Natural killer cell (primary cell): ENCODE measurements around the gene TIAM1. TPM values are rescaled to one million over a fixed set of nuclear protein-coding genes. Genes with fewer than 3 reads are reported as not detected.

Experiments
- ATAC-seq, 3 donors: fragments of 150-1000 bp in 2 of 3; fragments of 200-7000 bp in 1 of 3; cut with Tn5 transposase; 1 replicate in 1 of 3; 2 replicates in 2 of 3; pipeline ENCODE4 v1.10.0; 2021; ENCODE audit warnings: mild to moderate bottlenecking in 2 of 3, moderate library complexity in 2 of 3
- DNase-seq, 2 donors: peaks; one replicate each; pipeline versions ENCODE4 v3.0.0 to v3.0.0-alpha.2; 2013 to 2021; ENCODE audit warnings: mixed read lengths in 1 of 2
- H3K27ac ChIP-seq: one replicate; pipeline ENCODE4 v1.5.1; 2013; ENCODE audit warnings: mild to moderate bottlenecking, low read length
- H3K27me3 ChIP-seq: one replicate; pipeline ENCODE4 v1.6.1; 2013; ENCODE audit warnings: low read length; ENCODE audit not compliant: control insufficient read depth, insufficient read depth
- H3K36me3 ChIP-seq: one replicate; pipeline ENCODE4 v1.6.1; 2013; ENCODE audit warnings: low read length; ENCODE audit not compliant: control insufficient read depth, insufficient read depth
- H3K4me1 ChIP-seq: one replicate; pipeline ENCODE4 v1.6.1; 2013; ENCODE audit warnings: low read length; ENCODE audit not compliant: control insufficient read depth, insufficient read depth
- H3K4me3 ChIP-seq: one replicate; pipeline ENCODE4 v1.5.1; 2013; ENCODE audit warnings: low read length
- H3K9me3 ChIP-seq: one replicate; pipeline ENCODE4 v1.6.1; 2013; ENCODE audit warnings: low read length; ENCODE audit not compliant: control insufficient read depth, insufficient read depth
- H3K27ac Mint-ChIP-seq, 2 donors: one replicate each; pipeline ENCODE4 v1.8.0; 2022; ENCODE audit warnings: mild to moderate bottlenecking in 2 of 2, mixed read lengths in 2 of 2, moderate library complexity in 1 of 2
- H3K27me3 Mint-ChIP-seq, 2 donors: one replicate each; pipeline ENCODE4 v1.8.0; 2022; ENCODE audit warnings: low read depth in 2 of 2, mixed read lengths in 2 of 2
- H3K36me3 Mint-ChIP-seq: one replicate; pipeline ENCODE4 v1.8.0; 2022; ENCODE audit warnings: mixed read lengths
- H3K4me1 Mint-ChIP-seq, 2 donors: one replicate each; pipeline ENCODE4 v1.8.0; 2022; ENCODE audit warnings: mixed read lengths in 2 of 2
- H3K4me3 Mint-ChIP-seq: one replicate; pipeline ENCODE4 v1.8.0; 2022; ENCODE audit warnings: mild to moderate bottlenecking, moderate library complexity, mixed read lengths
- H3K9me3 Mint-ChIP-seq, 2 donors: one replicate each; pipeline ENCODE4 v1.8.0; 2022; ENCODE audit warnings: mixed read lengths in 2 of 2
- CTCF ChIP-seq: fragments of 200-600 bp; IDR thresholded peaks from one replicate; pipeline ENCODE4 v1.8.0; 2022; ENCODE audit warnings: antibody characterized with exemption
- WGBS: methylation state at CpG from one replicate; pipeline ENCODE4 v1.1.7; 2013; ENCODE audit warnings: missing lambda C conversion rate; ENCODE audit not compliant: insufficient coverage; 5-methylcytosine and 5-hydroxymethylcytosine counted together
- intact Hi-C: fragments of 100-400 bp; cut with micrococcal nuclease; formaldehyde crosslinking; loops from one replicate; pipeline ENCODE4 v1.14.2; 2022
- total RNA-seq, 4 donors: library from RNA; stranded (reverse); fragments of 120-200 nt in 1 of 4; gene quantifications; one replicate each; pipeline versions ENCODE4 v1.2.3 to v1.2.4, GENCODE V29; 2013 to 2022

Gene TIAM1
- total RNA-seq, 3 donors from 2014 or later (not counting 1 experiment from before 2014, with no cell fraction given), result 19.1 to 32.3 (median 19.4) TPM

GRCh38 chr21:31337086-31337485 lies 7.0 kb downstream of the TIAM1 start:
- WGBS, result 80% methylated on average over 1 of the region's 3 CpGs
- Histone ChIP-seq H3K4me3 (no peak overlapping the region), H3K27ac (no peak overlapping the region), H3K27me3 (no peaks in the 10 kb centered on the region), H3K9me3 (no peaks in the 10 kb centered on the region), H3K4me1 (peaks cover 12% of the 10 kb centered on the region), H3K36me3 (peaks cover 4% of the 10 kb centered on the region)
- DNase-seq, result no peak
- intact Hi-C loops, result no loop called here
- Mint-ChIP-seq H3K36me3 (no peaks in the 10 kb centered on the region), H3K27me3 (peaks cover 0 to 3% of the 10 kb centered on the region in 2 donors), H3K4me1 (peaks cover 30 to 38% of the 10 kb centered on the region in 2 donors), H3K27ac (peak overlapping the region in 1 of 2 donors; percentile 7), H3K9me3 (no peaks in the 10 kb centered on the region), H3K4me3 (no peak overlapping the region)
- no peak for ATAC-seq
- no peak for TF ChIP-seq CTCF

DNA sequence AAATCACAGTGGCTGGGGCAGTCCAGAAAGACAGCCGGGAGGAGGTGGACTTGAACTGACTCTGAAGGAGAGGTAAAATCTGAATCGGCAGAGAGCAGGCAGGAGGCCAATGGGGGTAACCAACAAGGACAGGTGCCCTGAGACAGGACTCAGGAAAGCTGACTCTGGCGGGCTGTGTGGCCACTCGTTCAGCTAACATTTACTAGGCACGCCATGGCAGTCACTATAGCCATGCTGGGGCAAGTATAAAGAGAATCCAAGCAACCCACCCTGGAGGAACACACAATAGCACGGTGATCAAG lies 7.4 kb downstream of the TIAM1 start:
- H3K36me3 ChIP-seq, result peaks cover 4% of the 10 kb centered on the region
- intact Hi-C loops, result no loop called here
- H3K27me3 ChIP-seq, result no peaks in the 10 kb centered on the region
- no peaks in the 10 kb centered on the region for H3K36me3 Mint-ChIP-seq
- H3K27me3 Mint-ChIP-seq, result peaks cover 0 to 3% of the 10 kb centered on the region in 2 donors
- DNase-seq (no peak), ATAC-seq (no peak)
- H3K4me1 Mint-ChIP-seq, result peaks cover 33 to 41% of the 10 kb centered on the region in 2 donors
- H3K27ac ChIP-seq, result no peak overlapping the region
- WGBS, result 91% methylated on average over 6 of the region's 6 CpGs
- H3K4me3 Mint-ChIP-seq, result no peak overlapping the region
- H3K9me3 ChIP-seq, result no peaks in the 10 kb centered on the region
- no peaks in the 10 kb centered on the region for H3K9me3 Mint-ChIP-seq
- TF ChIP-seq CTCF, result no peak
- H3K4me1 ChIP-seq, result peaks cover 10% of the 10 kb centered on the region
- peak overlapping the region in 1 of 2 donors; percentile 7 for H3K27ac Mint-ChIP-seq
- H3K4me3 ChIP-seq, result no peak overlapping the region

DNA sequence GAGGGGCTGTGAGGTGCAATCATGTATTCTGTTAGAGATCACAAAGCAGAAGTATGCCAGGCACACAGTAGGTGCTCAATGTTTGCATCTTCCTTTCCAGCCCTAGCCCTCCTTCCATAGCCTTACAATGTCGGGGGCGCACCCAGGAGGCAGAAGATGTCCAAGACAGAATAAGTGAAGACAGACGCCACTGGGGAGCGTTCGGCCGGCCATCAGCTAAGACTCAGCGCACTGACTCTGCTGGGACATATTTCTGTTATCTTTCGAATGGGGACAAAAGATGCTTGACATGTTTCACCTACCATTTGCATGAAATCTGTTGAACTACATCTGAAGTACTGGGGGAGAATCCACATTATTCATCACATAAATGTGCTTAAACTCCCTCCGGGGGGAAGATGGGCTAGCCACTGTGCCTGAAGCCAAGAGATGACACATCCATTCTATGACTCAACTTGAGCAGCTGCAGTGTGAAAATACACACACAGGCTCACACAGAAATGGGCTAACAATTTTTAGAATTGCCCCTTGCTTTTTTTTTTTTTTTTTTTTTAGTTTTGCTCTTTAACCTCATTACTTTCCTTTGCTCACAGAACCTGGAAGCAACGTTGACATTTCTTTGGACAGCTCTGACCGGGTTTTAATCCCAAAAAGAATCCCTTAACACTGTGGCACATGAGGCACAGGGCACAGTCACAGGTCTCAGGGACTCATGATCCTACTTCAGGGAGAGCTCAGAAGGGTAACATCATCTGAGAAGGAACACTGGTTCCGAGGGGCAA lies 7.9 kb downstream of the TIAM1 start:
- Histone ChIP-seq H3K4me1 (peaks cover 10% of the 10 kb centered on the region), H3K27ac (no peak overlapping the region), H3K4me3 (no peak overlapping the region), H3K27me3 (no peaks in the 10 kb centered on the region), H3K9me3 (no peaks in the 10 kb centered on the region), H3K36me3 (peaks cover 4% of the 10 kb centered on the region)
- H3K36me3 Mint-ChIP-seq, result no peaks in the 10 kb centered on the region
- peaks cover 33 to 41% of the 10 kb centered on the region in 2 donors for H3K4me1 Mint-ChIP-seq
- no peak overlapping the region for H3K27ac Mint-ChIP-seq
- intact Hi-C loops, result no loop called here
- H3K9me3 Mint-ChIP-seq, result no peaks in the 10 kb centered on the region
- WGBS, result 87% methylated on average over 12 of the region's 12 CpGs
- TF ChIP-seq CTCF, result no peak
- peak in 1 of 3 donors; percentile 36 for ATAC-seq
- no peak overlapping the region for H3K4me3 Mint-ChIP-seq
- DNase-seq, result no peak
- H3K27me3 Mint-ChIP-seq, result peaks cover 0 to 3% of the 10 kb centered on the region in 2 donors

- Mint-ChIP-seq H3K4me3 (no peak overlapping the region), H3K27me3 (no peaks in the 10 kb centered on the region), H3K36me3 (no peaks in the 10 kb centered on the region), H3K27ac (no peak overlapping the region), H3K9me3 (no peaks in the 10 kb centered on the region), H3K4me1 (peaks cover 26 to 35% of the 10 kb centered on the region in 2 donors)
- Histone ChIP-seq H3K27me3 (no peaks in the 10 kb centered on the region), H3K36me3 (peaks cover 4% of the 10 kb centered on the region), H3K27ac (no peak overlapping the region), H3K4me1 (peaks cover 10% of the 10 kb centered on the region), H3K4me3 (no peak overlapping the region), H3K9me3 (no peaks in the 10 kb centered on the region)
- intact Hi-C loops, result no loop called here
- DNase-seq (no peak), ATAC-seq (no peak)
- WGBS, result 95% methylated on average over 10 of the region's 10 CpGs
- no peak for TF ChIP-seq CTCF
These were observed 9.4 kb downstream of the TIAM1 start for GRCh38 chr21:31334648-31335121.
